Activated CD4-positive, CD25-positive, alpha-beta regulatory T cell treated with anti-CD3 and anti-CD28 coated beads, Interleukin-2, amount 50 U/mL, for 72 hours (primary cell): ENCODE results near the gene FAM135A.

Experiments used
- DNase-seq: peaks from one replicate; pipeline ENCODE4 v3.0.0; 2021

Gene FAM135A

GRCh38 chr6:70413114-70413991 is at the start of gene FAM135A:
TSS of gene FAM135A (plus strand) at chr6:70413508. CDS start at chr6:70428343, 14,835 bp downstream.
- peak; percentile 98 for DNase-seq

DNA sequence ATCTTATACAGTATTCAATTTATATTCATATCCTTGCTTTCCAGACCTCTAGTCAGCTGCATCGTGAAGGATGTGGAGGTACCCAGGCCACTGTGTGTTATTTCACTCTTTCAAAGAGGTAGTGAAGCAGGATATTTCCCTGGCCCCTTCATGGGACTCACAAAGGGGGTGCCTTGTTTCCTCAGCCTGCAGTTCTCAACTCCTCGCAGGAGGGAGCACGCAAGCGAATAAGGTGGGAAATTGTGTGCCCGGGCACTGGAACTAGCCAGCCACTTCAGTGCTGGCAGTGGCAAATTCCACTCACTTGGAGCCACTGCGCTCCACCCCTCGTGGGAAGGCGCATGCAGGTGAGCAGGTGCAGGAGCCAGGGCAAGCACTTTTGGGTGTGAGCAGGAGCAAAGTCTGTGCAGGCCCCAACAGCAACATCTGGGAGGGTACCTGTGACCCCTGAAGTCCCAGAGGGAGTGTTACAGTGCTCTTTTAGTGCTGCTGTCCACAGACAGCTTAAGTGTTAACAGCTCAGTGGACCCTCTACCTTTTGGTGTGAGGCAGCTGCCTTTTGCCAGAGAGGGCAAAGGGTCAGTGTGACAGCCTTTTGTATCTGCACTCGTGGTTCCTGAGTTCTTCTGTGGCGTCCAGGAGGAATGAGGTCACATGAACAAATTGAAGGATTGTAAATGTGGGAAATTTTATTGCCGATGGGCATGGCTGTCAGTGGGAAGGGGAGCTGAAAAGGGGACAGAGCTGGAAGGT is 49.4 kb upstream of the FAM135A start:
- DNase-seq = no peak

DNA sequence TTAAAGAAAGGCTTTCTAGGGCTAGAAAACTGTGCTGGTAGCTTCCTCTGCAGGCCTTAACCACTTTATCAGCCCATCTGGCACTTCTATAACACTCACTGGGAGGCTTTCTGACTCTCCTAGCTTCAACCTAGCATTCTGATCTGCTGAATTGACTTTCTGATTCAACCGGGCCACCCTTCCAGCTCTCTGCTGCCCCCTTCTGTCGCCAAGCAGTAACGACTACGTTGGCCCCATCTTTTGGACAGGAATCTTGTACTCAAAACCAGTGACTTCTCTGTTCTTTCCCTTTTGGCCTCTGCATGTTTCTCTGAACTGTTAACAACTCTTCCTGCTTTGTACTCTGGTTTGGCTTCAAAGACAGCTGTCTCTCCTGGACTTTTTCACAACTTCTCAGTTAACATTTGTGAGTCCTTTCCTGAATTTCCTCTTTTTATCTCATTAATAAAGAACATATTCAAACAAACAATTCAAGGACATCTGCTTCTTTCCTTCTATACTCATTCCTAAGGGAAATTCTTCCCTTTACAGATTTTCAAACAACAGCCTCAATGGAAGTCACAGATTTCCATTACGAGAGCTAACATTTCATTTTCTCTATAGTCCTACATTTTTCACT is 43.9 kb upstream of the FAM135A start:
- peak; percentile 69 for DNase-seq

DNA sequence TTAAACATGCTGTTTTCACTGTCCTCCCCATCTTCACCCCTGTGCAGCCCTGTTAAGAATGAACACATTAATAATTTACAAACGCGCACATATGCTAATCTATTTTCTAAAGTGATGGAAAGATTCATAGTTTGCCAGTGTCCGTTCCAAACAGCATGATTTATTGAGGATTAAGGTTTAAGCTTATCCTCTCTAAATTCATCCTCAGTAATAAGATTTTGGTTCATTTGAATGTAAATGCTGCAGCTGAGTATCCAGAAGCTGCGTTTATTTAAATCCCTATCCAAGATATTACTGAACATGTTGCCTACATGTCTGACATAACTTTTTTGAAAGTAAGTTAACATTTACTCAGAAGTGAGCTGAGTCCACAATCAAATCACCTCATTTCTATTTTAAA is 42.8 kb upstream of the FAM135A start:
- DNase-seq = no peak

- no peak for DNase-seq
These were observed 41.7 kb upstream of the FAM135A start for GRCh38 chr6:70371454-70372105.

- no peak for DNase-seq
These were observed 38.1 kb upstream of the FAM135A start for GRCh38 chr6:70375166-70375565.

DNA sequence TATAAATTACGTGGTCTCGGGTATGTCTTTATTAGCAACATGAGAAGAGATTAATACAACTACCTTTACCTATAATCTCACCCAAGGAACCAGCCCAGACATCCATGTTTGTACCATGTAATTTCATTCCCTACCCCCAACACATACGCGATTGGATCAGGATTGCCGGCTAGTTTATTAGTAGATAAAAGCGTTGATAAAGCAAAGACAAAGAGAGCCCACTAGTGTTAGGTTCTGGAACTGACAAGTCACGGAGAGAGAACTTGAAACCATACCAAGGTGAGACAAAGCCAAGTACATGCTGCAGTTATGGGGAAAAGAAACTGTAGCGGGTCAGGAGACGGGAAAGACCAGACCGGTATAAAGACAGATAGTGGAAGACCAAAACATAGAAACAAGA is 37.4 kb upstream of the FAM135A start:
- no peak for DNase-seq

- DNase-seq = no peak
These were observed 36.7 kb upstream of the FAM135A start for GRCh38 chr6:70376628-70377027.

DNA sequence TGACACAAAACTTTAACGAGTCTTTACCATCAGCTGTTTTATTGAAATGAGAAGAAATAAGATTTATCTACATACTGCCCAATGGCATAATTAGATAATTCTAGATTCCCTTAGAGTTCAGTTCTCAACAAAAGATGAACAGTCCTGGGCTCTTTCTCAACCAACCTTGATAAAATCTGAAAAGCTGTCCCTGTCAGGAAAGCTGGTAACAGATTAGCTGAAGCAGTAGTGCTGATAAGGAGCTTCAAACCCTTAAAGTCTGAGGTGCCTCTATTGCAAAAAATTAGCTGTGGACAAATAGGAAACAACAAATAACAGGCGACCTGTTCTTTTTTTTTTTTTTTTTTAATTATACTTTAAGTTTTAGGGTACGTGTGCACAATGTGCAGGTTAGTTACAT is 35.9 kb upstream of the FAM135A start:
- no peak for DNase-seq

- DNase-seq = no peak
These were observed 33.8 kb upstream of the FAM135A start for GRCh38 chr6:70379473-70380013.

- DNase-seq = no peak
These were observed 33.1 kb upstream of the FAM135A start for GRCh38 chr6:70380252-70380651.

DNA sequence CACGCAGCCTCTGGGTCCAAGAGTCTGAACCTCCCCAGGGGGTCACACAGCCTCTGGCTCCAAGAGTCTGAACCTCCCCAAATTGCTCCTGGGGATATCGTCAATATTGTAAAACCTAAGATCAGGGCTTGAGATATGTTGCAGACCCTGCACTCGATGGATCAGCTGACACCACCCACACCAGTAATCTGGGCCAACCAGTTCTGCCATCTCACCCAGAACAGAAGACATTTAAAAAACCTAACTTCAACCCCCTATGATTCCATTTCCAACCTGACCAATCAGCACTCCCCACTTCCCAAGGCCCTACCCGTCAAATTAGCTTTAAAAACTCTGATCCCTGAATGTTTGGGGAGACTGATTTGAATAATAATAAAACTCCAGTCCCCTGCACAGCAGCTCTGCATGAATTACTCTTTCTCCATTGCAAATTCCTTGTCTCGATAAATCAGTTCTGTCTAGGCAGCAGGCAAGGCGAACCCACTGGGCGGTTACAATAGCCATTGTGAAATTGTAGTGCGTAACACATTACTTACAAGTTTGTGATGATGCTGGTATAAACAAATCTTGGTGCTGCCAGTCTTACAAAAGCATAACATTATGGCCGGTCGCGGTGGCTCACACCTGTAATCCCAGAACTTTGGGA is 32.4 kb upstream of the FAM135A start:
- DNase-seq = no peak

DNA sequence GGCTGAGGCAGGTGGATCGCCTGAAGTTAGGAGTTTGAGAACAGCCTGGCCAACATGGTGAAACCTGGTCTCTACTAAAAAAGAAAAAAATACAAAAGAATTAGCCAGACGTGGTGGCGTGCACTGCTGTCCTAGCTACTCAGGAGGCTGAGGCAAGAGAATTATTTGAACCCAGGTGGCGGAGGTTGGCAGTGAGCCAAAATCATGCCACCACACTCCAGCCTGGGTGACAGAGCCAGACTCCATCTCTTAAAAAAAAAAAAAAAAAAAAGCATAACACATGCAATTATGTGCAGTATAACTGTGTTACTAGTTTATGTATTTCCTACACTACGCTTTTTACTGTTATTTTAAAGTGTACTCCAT is 31.9 kb upstream of the FAM135A start:
- DNase-seq = no peak

DNA sequence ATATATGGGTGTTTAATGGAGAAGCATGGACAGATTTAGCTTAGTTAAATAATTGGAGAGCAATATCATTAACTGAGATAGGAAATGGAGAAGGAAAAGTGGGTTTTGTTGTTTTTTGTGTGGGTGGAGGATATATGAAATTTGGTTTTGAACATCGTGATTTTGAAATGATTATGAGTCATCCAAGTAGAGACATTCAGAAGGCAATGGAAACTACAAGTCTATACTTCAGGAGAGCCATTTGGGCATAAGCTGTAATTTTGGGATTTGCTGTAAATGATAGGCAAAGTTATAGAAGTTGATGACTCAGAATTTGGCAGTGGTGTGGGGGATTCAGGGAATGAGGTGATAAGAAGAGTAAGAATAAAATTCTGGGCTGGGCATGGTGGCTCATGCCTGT is 27.4 kb upstream of the FAM135A start:
- no peak for DNase-seq

GRCh38 chr6:70388814-70389213 is 24.5 kb upstream of the FAM135A start:
- DNase-seq = no peak

- no peak for DNase-seq
These were observed 24.0 kb upstream of the FAM135A start for GRCh38 chr6:70389261-70389660.

- DNase-seq = no peak
These were observed 23.2 kb upstream of the FAM135A start for GRCh38 chr6:70390067-70390466.

- no peak for DNase-seq
These were observed 21.8 kb upstream of the FAM135A start for GRCh38 chr6:70391492-70391891.

DNA sequence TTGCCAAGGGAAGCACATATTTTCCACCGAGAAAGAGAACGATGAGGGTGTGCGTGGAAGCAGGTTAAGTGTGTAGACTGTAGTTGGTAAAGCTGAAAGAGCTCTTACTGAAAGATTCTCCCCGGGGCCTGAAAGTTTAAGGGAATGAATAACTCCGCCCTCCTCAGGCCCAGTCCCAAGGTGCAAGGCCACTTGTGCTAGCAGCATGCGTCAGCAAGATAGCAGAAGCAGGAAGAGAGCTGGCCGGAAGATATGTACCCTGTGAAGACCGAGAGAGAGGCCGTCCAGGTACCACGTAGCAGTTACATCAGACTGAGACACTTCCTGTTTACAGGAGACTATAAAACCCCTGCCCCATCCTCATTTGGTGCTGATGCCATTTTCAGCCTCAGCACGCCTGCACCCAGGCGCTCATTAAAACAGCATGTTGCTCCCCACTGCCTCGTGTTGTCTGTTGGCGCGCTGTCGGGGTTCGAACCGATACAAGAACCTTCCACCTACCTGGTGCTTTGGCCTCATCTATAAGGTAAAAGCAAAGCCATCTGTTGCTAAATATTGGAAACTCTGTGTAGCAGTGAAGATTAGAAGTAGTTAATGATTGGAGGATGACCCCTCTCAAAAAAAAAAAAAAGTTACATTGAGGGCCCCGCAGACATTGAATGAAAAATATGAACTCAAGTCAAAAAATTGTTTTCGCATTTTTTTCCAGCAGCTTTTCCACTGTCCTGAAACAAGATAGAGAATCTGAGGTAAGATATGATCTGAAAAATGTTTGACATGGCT is 18.6 kb upstream of the FAM135A start:
- no peak for DNase-seq

- DNase-seq = no peak
These were observed 18.0 kb upstream of the FAM135A start for GRCh38 chr6:70395301-70395672.

- DNase-seq = no peak
These were observed 17.1 kb upstream of the FAM135A start for GRCh38 chr6:70396163-70396562.
